Measurements from ENCODE around the gene CDK6.
"Not testable (repeated sequence)": the region's sequence is repeated elsewhere in the genome, so short reads cannot be mapped to it uniquely, and the experiment has no call there.

CDK6 gene

DNA sequence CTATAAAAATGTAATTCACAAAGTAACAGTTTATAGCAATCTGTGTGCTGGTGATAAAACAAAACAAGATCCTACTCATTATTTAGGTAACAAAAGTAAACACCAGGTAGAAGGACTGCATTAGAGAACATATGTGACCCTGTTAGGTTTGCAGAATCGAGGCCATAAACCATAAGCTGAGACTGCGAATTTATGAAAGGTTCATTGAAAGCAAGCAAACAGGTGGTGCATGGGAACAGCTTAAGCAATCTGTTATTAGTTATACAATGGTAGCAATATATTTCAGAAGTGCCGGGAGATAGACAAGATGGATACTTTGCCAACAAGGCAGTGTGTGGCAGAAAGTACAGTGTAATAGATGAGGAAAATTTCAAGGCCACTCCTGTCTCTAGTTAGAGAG lies 222.7 kb downstream of the CDK6 start:
- DNase-seq = no peak

DNA sequence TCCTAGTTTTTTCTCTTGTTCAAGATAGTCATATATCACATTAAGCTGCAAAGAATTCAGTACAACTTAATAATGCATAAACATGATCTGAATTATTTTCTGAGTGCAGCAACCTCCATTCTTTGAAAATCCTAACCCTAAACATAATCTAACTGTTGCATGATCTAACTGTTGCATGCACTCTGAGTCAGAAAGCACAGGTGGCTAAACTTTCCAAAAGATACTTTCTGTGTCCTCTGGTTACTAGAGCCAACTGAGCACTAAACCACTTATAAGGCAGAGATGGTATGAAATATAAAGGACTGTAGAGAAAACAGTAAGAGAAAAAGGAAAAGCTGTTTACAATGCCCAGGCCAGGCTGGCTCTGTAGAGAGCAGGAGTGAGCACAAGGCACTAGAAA lies 223.2 kb downstream of the CDK6 start:
- DNase-seq = no peak

GRCh38 chr7:92612501-92612900 lies 223.9 kb downstream of the CDK6 start:
- peak; percentile 60 for DNase-seq

DNA sequence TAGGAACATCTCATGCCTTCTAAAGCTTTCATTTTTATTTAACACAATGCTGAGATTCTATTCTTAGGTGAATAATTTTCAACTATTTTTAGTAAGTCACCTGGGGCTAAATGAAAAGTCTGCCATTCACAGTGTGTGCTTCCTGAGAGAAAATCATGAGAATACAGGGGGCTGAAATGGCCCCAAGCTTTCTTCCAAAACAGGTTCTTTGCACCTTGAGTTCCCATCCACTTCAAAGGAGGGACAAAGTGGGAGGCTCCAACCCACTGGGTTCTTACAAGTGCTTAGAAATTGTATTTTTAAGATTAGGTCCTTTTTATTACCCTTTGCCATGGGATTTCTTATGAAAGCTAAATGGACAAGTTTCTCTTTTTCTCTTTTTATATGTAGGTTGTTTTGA lies 224.6 kb downstream of the CDK6 start:
- no peak for DNase-seq

- no peak for DNase-seq
Measured at GRCh38 chr7:92609921-92610518, 226.4 kb downstream of the CDK6 start.

- DNase-seq = no peak
Measured at GRCh38 chr7:92608380-92609322, 227.7 kb downstream of the CDK6 start.

GRCh38 chr7:92606985-92607384 lies 229.4 kb downstream of the CDK6 start:
- DNase-seq = no peak

- not testable (repeated sequence) for DNase-seq
Measured at GRCh38 chr7:92604517-92604916, 231.9 kb downstream of the CDK6 start.

DNA sequence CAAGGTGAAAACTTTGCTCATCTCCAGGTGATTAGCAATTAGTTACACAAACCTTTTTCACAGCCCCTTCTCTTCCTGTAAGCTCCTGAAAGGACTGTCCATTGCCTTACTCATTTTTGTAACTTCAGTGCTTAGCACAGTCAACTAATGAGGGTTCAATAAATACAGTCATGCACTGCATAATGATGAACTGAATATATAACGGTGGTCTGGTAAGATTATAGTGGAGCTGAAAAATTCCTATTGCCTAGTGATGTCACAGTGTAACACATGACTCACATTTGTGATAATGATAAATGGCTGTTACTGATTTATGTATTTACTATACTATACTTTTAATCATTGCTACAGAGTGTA lies 233.3 kb downstream of the CDK6 start:
- no peak for DNase-seq

DNA sequence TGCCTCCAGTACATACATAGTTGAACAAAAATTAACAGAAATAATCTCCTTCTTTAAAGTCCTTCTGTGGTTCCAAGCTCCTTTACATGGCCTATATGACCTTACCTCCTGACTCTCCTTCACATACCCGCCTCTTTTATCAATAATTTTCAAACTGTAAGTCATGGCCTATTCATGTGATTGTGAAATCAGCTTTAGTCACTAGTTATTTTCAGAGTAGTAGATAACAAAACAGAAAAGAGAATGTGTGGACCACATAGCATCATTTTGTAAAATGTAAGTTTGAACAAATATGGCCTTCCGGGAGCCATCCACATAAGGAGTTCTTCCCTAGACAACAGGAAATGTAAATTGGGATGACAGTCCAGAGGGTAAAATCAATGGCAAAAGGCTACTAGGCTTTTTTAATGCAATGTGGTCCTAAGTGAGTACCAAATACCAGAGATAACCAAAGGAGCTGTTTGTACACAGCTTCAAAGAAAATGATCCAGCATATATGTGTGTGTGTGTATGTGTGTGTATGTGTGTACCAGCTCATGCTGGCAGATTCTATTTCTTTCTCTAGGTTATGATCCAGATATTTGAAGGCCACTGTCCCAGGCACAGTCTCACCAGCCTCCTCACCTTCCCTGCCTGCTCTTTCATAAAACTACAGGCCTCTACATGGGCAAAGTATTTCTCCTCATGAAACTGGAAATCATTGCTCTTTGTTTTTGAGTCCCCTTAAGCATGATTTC lies 233.9 kb downstream of the CDK6 start:
- DNase-seq = no peak

- no peak for DNase-seq
Measured at GRCh38 chr7:92598310-92598981, 237.9 kb downstream of the CDK6 start.

- DNase-seq = peak; percentile 36
Measured at GRCh38 chr7:92595281-92595680, 241.1 kb downstream of the CDK6 start.

DNA sequence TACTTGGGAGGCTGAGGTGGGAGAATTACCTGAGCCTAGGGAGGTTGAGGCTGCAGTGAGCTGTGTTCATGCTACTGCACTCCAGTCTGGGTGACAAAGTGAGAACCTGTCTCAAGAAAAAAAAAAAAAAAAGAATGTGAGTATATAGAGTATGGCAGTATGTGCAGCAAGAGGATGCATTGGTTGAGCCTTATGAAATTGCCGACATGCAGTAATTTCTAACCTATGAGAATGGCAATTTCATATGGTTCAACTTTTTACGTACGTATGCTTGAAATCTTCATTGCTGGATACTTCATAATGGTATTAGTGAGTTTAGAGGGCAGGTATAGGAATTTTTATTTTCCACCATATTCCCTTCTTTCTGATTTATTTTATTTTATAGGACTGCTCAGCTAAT lies 241.6 kb downstream of the CDK6 start:
- no peak for DNase-seq

DNA sequence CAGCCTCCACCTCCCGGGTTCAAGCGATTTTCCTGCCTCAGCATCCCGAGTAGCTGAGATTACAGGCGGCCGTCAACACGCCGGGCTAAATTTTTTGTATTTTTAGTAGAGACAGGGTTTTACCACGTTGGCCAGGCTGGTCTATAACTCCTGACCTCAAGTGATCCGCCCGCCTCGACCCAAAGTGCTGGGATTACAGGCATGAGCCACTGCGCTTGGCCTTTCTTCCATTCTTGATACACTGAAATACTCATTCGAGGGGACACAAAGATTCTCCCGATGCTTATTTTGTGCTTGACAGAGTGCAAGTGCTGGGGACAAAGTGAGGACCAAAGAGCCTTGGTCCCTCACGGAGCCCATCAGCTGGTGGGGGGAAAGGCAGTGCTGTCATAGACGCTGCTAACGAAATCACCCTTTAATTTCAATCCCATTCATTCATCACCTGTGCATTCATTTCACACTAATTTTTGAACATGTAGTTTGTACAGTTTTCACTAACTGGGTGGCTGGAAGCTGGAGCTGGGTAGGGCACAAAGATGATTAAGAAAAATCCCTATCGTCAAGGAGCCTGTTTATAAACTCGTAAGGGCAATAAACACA lies 245.6 kb downstream of the CDK6 start:
- DNase-seq = no peak

- DNase-seq = no peak
Measured at GRCh38 chr7:92589056-92589455, 247.3 kb downstream of the CDK6 start.

DNA sequence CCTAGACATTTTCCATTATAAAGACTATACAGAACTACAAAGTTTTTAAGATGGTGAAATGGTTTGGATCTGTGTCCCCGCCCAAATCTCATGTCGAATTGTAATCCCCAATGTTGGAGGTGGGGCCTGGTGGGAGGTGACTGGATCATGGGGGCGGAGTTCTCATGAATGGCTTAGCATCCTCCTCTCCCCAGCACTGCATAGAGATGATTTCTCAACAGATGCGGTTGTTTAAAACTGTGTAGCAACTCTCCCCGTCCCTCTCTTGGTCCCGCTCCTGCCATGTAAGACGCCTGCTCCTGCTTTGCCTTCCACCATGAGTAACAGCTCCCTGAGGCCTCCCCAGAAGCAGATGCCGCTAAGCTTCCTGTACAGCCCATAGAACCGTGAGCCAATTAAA lies 247.8 kb downstream of the CDK6 start:
- DNase-seq = no peak

- DNase-seq = no peak
Measured at GRCh38 chr7:92586841-92587240, 249.5 kb downstream of the CDK6 start.

DNA sequence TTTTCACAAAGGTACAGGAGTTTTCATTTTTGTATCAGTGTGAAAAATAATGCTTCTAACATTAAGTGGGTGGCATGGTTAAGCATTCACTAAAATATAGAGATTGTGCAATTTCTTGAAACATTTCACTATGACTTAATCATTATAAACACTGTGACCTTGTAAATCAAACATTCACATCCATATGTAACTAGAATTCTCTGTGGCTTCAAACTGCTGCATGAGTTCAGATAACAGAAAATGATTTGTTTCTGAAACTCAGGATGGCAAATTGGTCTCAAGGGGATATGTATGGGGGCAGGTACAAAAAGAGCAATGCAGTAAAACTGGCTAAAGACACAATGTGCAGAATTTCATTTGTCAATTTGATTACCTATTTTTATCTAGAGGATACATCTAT lies 250.0 kb downstream of the CDK6 start:
- peak; percentile 48 for DNase-seq

DNA sequence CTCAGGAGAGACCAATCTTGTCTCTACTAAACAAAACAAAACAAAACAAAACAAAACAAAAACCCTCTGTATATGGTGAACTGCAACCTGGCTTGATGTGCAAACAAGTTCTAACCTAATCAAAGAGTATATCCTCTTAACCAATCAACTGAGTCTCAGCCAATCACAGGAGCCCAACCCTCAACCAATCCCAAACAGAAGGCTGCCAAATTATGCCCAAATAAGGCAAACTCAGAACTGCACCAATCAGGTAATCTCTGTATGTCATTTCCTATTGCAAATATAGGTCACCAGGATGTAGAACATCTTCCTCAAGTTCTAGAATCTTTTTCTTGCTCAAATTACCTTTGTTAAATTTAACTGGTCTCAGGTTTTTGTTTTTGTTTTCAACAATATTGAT lies 251.4 kb downstream of the CDK6 start:
- no peak for DNase-seq

GRCh38 chr7:92582948-92583347 lies 253.4 kb downstream of the CDK6 start:
- DNase-seq = no peak

- DNase-seq = no peak
Measured at GRCh38 chr7:92576296-92576695, 260.1 kb downstream of the CDK6 start.

DNA sequence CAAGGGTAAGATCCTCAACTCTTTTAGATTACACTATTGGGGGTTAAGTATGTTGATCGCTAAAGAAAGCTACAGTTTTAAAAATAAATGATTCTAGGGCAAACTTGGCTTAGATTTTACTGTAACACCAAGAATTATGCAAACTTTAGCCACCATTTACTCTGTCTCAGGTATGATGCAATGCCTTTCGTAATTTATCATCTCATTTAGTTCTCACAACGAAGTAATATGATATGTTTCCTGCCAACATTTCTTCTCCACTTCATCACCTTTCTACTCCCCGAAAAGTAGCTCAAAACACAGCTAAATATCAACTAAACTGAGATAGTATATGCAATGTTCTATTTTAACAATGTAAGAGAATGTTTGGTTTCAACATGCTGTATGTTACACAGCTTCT lies 267.2 kb downstream of the CDK6 start:
- no peak for DNase-seq

DNA sequence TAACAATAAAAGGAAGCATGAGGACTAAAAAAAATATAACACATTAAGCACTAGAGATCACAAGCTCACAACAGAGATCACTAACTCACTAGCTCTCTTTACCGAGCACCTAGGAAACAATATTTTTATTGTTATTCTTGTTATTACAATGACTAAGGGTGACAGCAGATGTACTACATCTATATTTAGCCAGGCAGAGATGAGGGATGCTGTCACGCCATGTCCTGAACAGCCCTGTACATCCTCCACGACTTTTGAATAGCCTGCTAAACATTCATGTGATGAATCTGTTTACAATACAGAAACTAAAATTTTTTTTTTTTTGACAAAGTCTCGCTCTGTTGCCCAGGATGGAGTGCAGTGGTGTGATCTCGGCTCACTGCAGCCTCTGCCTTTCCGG lies 268.9 kb downstream of the CDK6 start:
- no peak for DNase-seq

All from fibroblast of upper back skin (primary cell).